Loucy (cell line): ENCODE measurements around the gene OXER1.

Experiments
- H2AFZ ChIP-seq: fragments of 200-600 bp; sonication (generic); 2 replicates; pipeline ENCODE4 v1.6.0; 2016; ENCODE audit warnings: antibody characterized with exemption, mild to moderate bottlenecking, low read length, moderate library complexity
- H3F3A ChIP-seq: fragments of 200-600 bp; 2 replicates; pipeline ENCODE4 v1.6.0; 2016; ENCODE audit warnings: antibody characterized with exemption, low read depth, mild to moderate bottlenecking
- H3K27me3 ChIP-seq: fragments of 200-600 bp; sonication (generic); 2 replicates; pipeline ENCODE4 v1.6.1; 2014; ENCODE audit warnings: low read length, mild to moderate bottlenecking; ENCODE audit not compliant: insufficient read depth, poor library complexity, severe bottlenecking
- H3K36me3 ChIP-seq: fragments of 200-600 bp; sonication (generic); 2 replicates; pipeline ENCODE4 v1.6.1; 2016; ENCODE audit warnings: low read length; ENCODE audit not compliant: insufficient read depth
- H3K4me1 ChIP-seq: fragments of 200-600 bp; sonication (generic); 2 replicates; pipeline ENCODE4 v1.5.1; 2014; ENCODE audit warnings: low read length, mild to moderate bottlenecking; ENCODE audit not compliant: insufficient read depth, poor library complexity, severe bottlenecking
- H3K4me2 ChIP-seq: fragments of 200-600 bp; sonication (generic); 2 replicates; pipeline ENCODE4 v1.6.0; 2014; ENCODE audit warnings: antibody characterized with exemption, low read length, low read depth, mild to moderate bottlenecking; ENCODE audit not compliant: poor library complexity, severe bottlenecking
- H3K4me3 ChIP-seq: fragments of 200-600 bp; sonication (generic); 2 replicates; pipeline ENCODE4 v1.5.1; 2014; ENCODE audit warnings: low read length, mild to moderate bottlenecking, mixed read lengths; ENCODE audit not compliant: poor library complexity, severe bottlenecking
- H3K79me2 ChIP-seq: fragments of 200-600 bp; sonication (generic); 2 replicates; pipeline ENCODE4 v1.6.1; 2014; ENCODE audit warnings: low read length; ENCODE audit not compliant: insufficient read depth
- H3K9ac ChIP-seq: fragments of 200-600 bp; sonication (generic); 2 replicates; pipeline ENCODE4 v1.6.0; 2014; ENCODE audit warnings: mild to moderate bottlenecking, low read depth, low read length, moderate library complexity; ENCODE audit not compliant: poor library complexity, severe bottlenecking
- H3K9me2 ChIP-seq: fragments of 200-600 bp; sonication (generic); replicated peaks from 2 replicates; pipeline ENCODE4 v1.6.1; 2016; ENCODE audit warnings: low read depth, low read length, mixed read lengths
- H3K9me3 ChIP-seq: fragments of 200-600 bp; sonication (generic); 2 replicates; pipeline ENCODE4 v1.6.1; 2014; ENCODE audit warnings: mild to moderate bottlenecking, antibody characterized with exemption, low read length, low read depth; ENCODE audit not compliant: insufficient read depth
- H4K20me1 ChIP-seq: fragments of 200-600 bp; sonication (generic); 2 replicates; pipeline ENCODE4 v1.6.0; 2014; ENCODE audit warnings: antibody characterized with exemption, low read length, mild to moderate bottlenecking; ENCODE audit not compliant: insufficient read depth, poor library complexity, severe bottlenecking
- CTCF ChIP-seq: fragments of 200-600 bp; sonication (generic); conservative IDR thresholded peaks from 2 replicates; pipeline ENCODE4 v1.5.1; 2014; ENCODE audit warnings: mild to moderate bottlenecking, antibody characterized with exemption, low read length
- EZH2phosphoT487 ChIP-seq: fragments of 200-600 bp; IDR thresholded peaks from 2 replicates; pipeline ENCODE4 v1.6.1; 2018; ENCODE audit warnings: antibody characterized with exemption, mild to moderate bottlenecking, moderate library complexity, borderline replicate concordance

The OXER1 gene

GRCh38 chr2:42792583-42793333, 28.8 kb upstream of the OXER1 start, which contains the start of gene HAAO:
Gene HAAO (minus strand): TSS chr2:42792583. CDS start chr2:42792536, 47 bp downstream.
- no peaks in the 10 kb centered on the region for H3K27me3 ChIP-seq
- H2AFZ ChIP-seq = no peak within 1 kb of the TSS
- H3K4me2 ChIP-seq = no peak within 1 kb of the TSS
- no peaks in the 10 kb centered on the region for H3K9me3 ChIP-seq
- no peaks in the 10 kb centered on the region for H3K36me3 ChIP-seq
- no peaks in the 10 kb centered on the region for H3F3A ChIP-seq
- H3K4me3 ChIP-seq = no peak within 1 kb of the TSS
- no peak within 1 kb of the TSS for H3K9ac ChIP-seq
- H4K20me1 ChIP-seq = no peaks in the 10 kb centered on the region
- TF ChIP-seq CTCF = no peak
- no peak for TF ChIP-seq EZH2phosphoT487
- no peaks in the 10 kb centered on the region for H3K79me2 ChIP-seq
- H3K4me1 ChIP-seq = peaks cover 2% of the 10 kb centered on the region
- no peaks in the 10 kb centered on the region for H3K9me2 ChIP-seq

- Histone ChIP-seq H3K27me3 (no peaks in the 10 kb centered on the region), H4K20me1 (no peaks in the 10 kb centered on the region), H3K79me2 (no peaks in the 10 kb centered on the region), H3K4me1 (peaks cover 7% of the 10 kb centered on the region), H3K4me3 (no peak overlapping the region), H3K9ac (no peak overlapping the region), H3K4me2 (no peak overlapping the region), H3F3A (no peaks in the 10 kb centered on the region), H2AFZ (no peak overlapping the region), H3K9me3 (no peaks in the 10 kb centered on the region), H3K9me2 (no peaks in the 10 kb centered on the region), H3K36me3 (no peaks in the 10 kb centered on the region)
- TF ChIP-seq CTCF = no peak
- TF ChIP-seq EZH2phosphoT487 = no peak
Observed at GRCh38 chr2:42792087-42792582, 28.2 kb upstream of the OXER1 start.

GRCh38 chr2:42791606-42792005, 27.7 kb upstream of the OXER1 start:
- no peak overlapping the region for H3K4me3 ChIP-seq
- no peak overlapping the region for H3K4me2 ChIP-seq
- no peak overlapping the region for H3K9ac ChIP-seq

More at GRCh38 chr2:42791606-42792005, 27.7 kb upstream of the OXER1 start:
- H3K27me3 ChIP-seq = no peaks in the 10 kb centered on the region
- TF ChIP-seq EZH2phosphoT487 = no peak
- TF ChIP-seq CTCF = no peak
- no peaks in the 10 kb centered on the region for H3K79me2 ChIP-seq
- H3K36me3 ChIP-seq = no peaks in the 10 kb centered on the region
- H4K20me1 ChIP-seq = no peaks in the 10 kb centered on the region
- H3F3A ChIP-seq = no peaks in the 10 kb centered on the region
- H3K9me2 ChIP-seq = no peaks in the 10 kb centered on the region
- no peak overlapping the region for H2AFZ ChIP-seq
- peaks cover 7% of the 10 kb centered on the region for H3K4me1 ChIP-seq
- H3K9me3 ChIP-seq = no peaks in the 10 kb centered on the region
